Activated CD8-positive, alpha-beta T cell treated with anti-CD3 and anti-CD28 coated beads, Interleukin-2, amount 10 ng/mL, durations not matched to agents 7 days and 5 days (primary cell): ENCODE measurements around the gene RHEBL1. TPM values are rescaled to one million over a fixed set of nuclear protein-coding genes. Genes with fewer than 3 reads are reported as not detected.
A peak's percentile ranks its signal among the peaks of the same experiment; 100 is the strongest.
"Not testable (repeated sequence)": the region's sequence is repeated elsewhere in the genome, so short reads cannot be mapped to it uniquely, and the experiment has no call there.

ENCODE experiments used
- ATAC-seq: fragments of 150-1000 bp; cut with Tn5 transposase; one replicate; pipeline ENCODE4 v1.10.0; 2021; ENCODE audit warnings: moderate library complexity
- CTCF ChIA-PET: fragments of 350-600 bp; sonication (Branson Sonifier 250); formaldehyde crosslinking; loops from one replicate; lab custom pipeline; 2021; ENCODE audit warnings: antibody characterized with exemption; lab: Charles Lee
- POLR2A ChIA-PET: fragments of 350-600 bp; sonication (Branson Sonifier 250); formaldehyde crosslinking; loops from one replicate; lab custom pipeline; 2021; ENCODE audit warnings: antibody characterized with exemption; lab: Charles Lee
- DNase-seq: peaks from one replicate; pipeline ENCODE4 v3.0.0-alpha.2; 2020
- H3K27ac Mint-ChIP-seq: one replicate; pipeline ENCODE4 v1.8.0; 2021; ENCODE audit warnings: mild to moderate bottlenecking, mixed read lengths
- H3K27me3 Mint-ChIP-seq: one replicate; pipeline ENCODE4 v1.8.0; 2021; ENCODE audit warnings: low read depth, mixed read lengths
- H3K36me3 Mint-ChIP-seq: one replicate; pipeline ENCODE4 v1.8.0; 2021; ENCODE audit warnings: low read depth, mixed read lengths
- H3K4me1 Mint-ChIP-seq: one replicate; pipeline ENCODE4 v1.8.0; 2021; ENCODE audit warnings: low read depth, mixed read lengths
- H3K4me3 Mint-ChIP-seq: one replicate; pipeline ENCODE4 v1.8.0; 2021; ENCODE audit warnings: mild to moderate bottlenecking, mixed read lengths
- H3K9me3 Mint-ChIP-seq: one replicate; pipeline ENCODE4 v1.8.0; 2022; ENCODE audit warnings: mixed read lengths; ENCODE audit not compliant: insufficient read depth
- total RNA-seq, 2 experiments: library from RNA; stranded (reverse); gene quantifications; one replicate each; pipeline ENCODE4 v1.2.3, GENCODE V29; 2021

Gene RHEBL1
- total RNA-seq, 2 experiments from 2014 or later = 9.5 to 9.9 TPM

DNA sequence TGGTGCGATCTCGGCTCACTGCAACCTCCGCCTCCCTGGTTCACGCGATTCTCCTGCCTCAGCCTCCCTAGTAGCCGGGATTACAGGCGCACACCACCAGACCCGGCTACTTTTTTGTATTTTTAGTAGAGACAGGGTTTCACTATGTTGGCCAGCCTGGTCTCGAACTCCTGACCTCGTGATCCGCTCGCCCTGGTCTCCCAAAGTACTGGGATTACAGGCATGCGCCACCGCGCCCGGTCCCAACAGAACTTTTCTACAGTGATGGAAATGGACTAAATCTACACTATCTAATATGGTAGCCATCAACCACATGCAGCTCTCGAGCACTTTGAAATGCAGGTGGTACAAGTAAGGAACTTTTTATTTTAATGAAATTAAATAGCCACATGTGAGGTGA, 7.9 kb downstream of the RHEBL1 start:
- POLR2A ChIA-PET, H3K9me3 Mint-ChIP-seq, ATAC-seq, H3K27me3 Mint-ChIP-seq, DNase-seq, H3K27ac Mint-ChIP-seq: not testable (repeated sequence)
- CTCF ChIA-PET = interaction anchor here (1.3 to 7.9 kb wide), 6 partner anchors 12 to 174 kb away, joined by 3 to 242 read pairs (median 41); partner anchors contain the start of genes DHH, LMBR1L and TUBA1B
- peak overlapping the region; percentile 92 for H3K4me3 Mint-ChIP-seq
- peaks cover 34% of the 10 kb centered on the region for H3K36me3 Mint-ChIP-seq
- peaks cover 35% of the 10 kb centered on the region for H3K4me1 Mint-ChIP-seq

DNA sequence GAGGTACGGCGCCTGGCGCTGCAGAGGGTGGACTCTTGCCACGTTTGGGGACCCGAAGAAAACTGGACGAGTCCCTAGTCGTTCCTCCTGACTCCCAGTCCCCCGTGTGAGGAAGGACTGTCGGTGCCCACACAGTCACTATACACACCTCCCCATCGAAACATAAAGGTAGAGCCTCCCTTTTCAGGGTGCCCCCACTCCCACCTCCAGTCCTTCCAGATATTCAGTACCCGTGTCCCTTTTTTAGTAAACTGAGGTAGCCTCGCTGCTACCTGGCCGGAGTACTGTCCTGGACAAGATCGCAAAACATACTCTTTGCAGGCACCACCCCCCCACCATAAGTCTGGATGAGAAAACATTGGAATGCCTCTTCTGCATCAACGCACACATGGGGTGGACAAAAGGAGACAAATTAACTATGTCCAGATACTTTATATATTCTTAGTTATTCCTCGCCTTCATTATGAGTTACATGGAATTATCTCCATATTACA, 8.6 kb downstream of the RHEBL1 start:
- ATAC-seq = peak; percentile 8
- Mint-ChIP-seq H3K4me1 (peaks cover 42% of the 10 kb centered on the region), H3K4me3 (peak overlapping the region; percentile 92), H3K36me3 (peaks cover 31% of the 10 kb centered on the region), H3K27me3 (no peaks in the 10 kb centered on the region), H3K9me3 (no peaks in the 10 kb centered on the region), H3K27ac (peak overlapping the region; percentile 96)
- DNase-seq = no peak
- POLR2A ChIA-PET = interaction anchor here (0.5 to 3.6 kb wide), 5 partner anchors 33 to 883 kb away, joined by 3 to 28 read pairs (median 5); partner anchors contain the start of genes DHH, TUBA1A and TUBA1B
- CTCF ChIA-PET = interaction anchor here (1.3 to 7.9 kb wide), 2 partner anchors 27 to 36 kb away, joined by 5 to 242 read pairs; partner anchors contain the start of gene DHH

DNA sequence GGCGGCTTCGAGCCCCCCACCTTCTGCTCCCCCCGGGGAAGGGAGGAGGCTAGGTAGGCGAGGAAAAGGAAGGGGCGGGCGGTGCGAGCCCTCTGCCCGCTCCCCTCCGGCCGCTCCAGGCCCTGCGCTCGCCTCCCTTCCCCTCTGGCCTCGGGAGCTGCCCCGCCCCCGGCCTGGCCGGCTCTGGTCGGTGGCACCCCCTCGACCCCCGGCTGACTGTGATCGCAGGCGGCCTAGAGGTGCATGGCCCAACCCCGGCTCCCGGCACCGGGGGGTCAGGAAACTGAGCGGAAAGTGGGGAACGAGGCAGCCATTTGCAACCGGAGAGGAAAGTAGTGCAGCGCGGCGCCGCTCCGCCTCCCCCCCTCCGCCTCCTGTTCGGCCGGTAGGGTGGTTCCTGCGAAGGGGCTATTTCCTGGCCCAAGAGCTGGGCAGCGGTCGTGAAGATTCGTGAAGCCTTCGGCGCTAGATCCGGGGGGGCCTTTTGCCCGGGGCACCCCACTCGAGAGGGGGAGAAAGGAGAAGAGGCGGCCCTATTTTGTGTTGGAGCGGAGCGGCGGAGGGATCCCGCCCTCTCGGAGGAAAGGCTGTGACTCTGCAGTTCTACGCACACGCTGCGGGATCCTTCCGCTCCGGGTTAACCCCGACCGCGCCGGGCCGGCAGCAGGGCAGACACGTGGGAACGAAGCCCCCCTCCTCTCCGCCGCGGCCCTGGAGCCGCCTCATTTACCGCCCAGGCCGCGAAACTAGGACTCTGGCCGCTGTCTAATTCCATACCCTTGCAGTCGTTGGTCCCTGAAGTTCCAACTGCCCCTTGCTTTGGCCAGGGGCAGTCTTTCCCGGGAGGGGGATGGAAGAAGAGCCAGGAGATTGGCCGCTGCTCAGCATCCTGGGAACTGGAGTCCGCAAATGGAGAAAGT, 9.3 kb downstream of the RHEBL1 start, which contains the start of gene KMT2D:
KMT2D (minus strand) TSS at position 558 of the 920 bp plus-strand sequence. CDS start 5,470 bp downstream, outside the sequence.
- peaks cover 34% of the 10 kb centered on the region for H3K36me3 Mint-ChIP-seq
- H3K9me3 Mint-ChIP-seq = no peaks in the 10 kb centered on the region
- ChIA-PET POLR2A (interaction anchor here (0.5 to 3.6 kb wide), 6 partner anchors 9 to 884 kb away, joined by 3 to 28 read pairs (median 6); partner anchors contain the start of genes DHH, RHEBL1, TUBA1A and TUBA1B), CTCF (interaction anchor here (0.7 to 6.3 kb wide), 4 partner anchors 9 to 33 kb away, joined by 3 to 35 read pairs (median 5); partner anchors contain the start of gene RHEBL1)
- peak within 1 kb of the TSS; percentile 95 for H3K4me3 Mint-ChIP-seq
- no peaks in the 10 kb centered on the region for H3K27me3 Mint-ChIP-seq
- ATAC-seq (peak; percentile 78), DNase-seq (peak; percentile 92)
- H3K27ac Mint-ChIP-seq = peak within 1 kb of the TSS; percentile 96
- H3K4me1 Mint-ChIP-seq = peaks cover 49% of the 10 kb centered on the region

DNA sequence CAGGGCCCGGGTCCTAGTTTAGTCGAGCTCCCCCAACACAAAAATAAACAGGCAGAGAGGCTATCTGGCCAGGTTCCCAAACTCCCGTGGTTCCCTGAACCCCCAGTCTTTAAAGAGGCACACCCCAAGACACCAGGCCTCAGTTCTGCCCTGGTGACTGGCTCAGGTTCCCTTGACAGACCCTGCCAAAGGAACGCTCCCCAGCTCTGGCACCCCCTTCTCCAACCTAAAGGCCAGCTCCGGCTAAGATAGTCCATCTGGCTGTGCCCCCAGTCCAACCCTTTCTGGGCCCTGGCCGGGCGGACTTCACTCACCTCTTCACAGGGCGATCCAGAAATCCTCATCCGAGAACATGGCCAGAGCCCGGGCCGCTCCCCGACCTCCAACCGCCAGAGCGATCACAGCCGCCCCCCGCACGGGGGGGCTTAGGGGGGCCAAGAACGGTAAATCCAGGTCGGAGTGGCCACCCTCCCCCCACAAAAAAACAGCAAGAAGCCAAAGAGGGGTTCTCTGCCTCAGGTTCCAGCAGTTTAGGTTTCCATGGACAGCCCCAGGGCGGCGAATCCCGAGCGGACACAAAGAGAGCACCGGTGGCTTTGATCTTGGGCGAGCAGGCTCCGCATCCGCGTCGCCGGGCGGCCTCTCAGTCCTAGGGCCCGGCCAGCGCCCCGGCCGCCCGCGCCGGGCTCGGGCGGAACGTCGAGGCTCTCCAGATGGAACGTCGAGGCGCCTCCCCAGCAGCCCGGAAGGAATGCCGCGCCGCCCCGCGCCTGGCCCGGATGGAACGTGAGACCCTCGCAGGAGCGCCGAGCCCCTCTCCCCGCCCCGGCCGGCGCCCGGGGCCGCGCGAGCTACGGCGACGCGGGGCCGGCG, 10.2 kb downstream of the RHEBL1 start:
- H3K4me3 Mint-ChIP-seq = peak overlapping the region; percentile 95
- no peaks in the 10 kb centered on the region for H3K27me3 Mint-ChIP-seq
- no peaks in the 10 kb centered on the region for H3K9me3 Mint-ChIP-seq
- CTCF ChIA-PET = interaction anchor here (0.7 to 6.3 kb wide), 9 partner anchors 10 to 80 kb away, joined by 3 to 35 read pairs (median 5); partner anchors contain the start of gene RHEBL1
- H3K36me3 Mint-ChIP-seq = peaks cover 34% of the 10 kb centered on the region
- H3K4me1 Mint-ChIP-seq = peaks cover 58% of the 10 kb centered on the region
- ATAC-seq = peak; percentile 16
- POLR2A ChIA-PET = interaction anchor here (1.0 to 3.6 kb wide), 6 partner anchors 10 to 129 kb away, joined by 3 to 28 read pairs (median 6); partner anchors contain the start of genes DHH, RHEBL1, TUBA1A and TUBA1B
- H3K27ac Mint-ChIP-seq = peak overlapping the region; percentile 89
- DNase-seq = peak; percentile 37

DNA sequence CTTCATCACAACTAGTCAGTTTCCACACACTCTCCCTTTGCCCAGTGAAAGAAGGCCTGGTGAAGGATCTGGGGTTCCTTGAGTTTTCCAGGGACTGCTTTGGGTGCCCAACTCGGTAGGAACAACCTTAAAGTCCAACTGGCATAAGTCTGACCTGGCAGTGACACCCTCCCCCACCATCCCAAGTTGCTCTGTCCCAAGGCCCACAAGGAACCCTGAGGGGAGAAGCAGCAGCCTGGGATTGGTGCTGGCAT, 10.8 kb downstream of the RHEBL1 start:
- DNase-seq (no peak), ATAC-seq (no peak)
- no peaks in the 10 kb centered on the region for H3K27me3 Mint-ChIP-seq
- H3K27ac Mint-ChIP-seq = peak overlapping the region; percentile 89
- H3K36me3 Mint-ChIP-seq = peaks cover 37% of the 10 kb centered on the region
- POLR2A ChIA-PET = interaction anchor here (1.4 to 3.6 kb wide), 2 partner anchors 15 to 72 kb away, joined by 4 to 28 read pairs; partner anchors contain the start of gene TUBA1B
- H3K4me3 Mint-ChIP-seq = peak overlapping the region; percentile 95
- peaks cover 56% of the 10 kb centered on the region for H3K4me1 Mint-ChIP-seq
- no peaks in the 10 kb centered on the region for H3K9me3 Mint-ChIP-seq
- CTCF ChIA-PET = interaction anchor here (0.6 to 6.3 kb wide), 13 partner anchors 8 to 79 kb away, joined by 3 to 35 read pairs (median 4); partner anchors contain the start of genes RHEBL1 and TUBA1B

DNA sequence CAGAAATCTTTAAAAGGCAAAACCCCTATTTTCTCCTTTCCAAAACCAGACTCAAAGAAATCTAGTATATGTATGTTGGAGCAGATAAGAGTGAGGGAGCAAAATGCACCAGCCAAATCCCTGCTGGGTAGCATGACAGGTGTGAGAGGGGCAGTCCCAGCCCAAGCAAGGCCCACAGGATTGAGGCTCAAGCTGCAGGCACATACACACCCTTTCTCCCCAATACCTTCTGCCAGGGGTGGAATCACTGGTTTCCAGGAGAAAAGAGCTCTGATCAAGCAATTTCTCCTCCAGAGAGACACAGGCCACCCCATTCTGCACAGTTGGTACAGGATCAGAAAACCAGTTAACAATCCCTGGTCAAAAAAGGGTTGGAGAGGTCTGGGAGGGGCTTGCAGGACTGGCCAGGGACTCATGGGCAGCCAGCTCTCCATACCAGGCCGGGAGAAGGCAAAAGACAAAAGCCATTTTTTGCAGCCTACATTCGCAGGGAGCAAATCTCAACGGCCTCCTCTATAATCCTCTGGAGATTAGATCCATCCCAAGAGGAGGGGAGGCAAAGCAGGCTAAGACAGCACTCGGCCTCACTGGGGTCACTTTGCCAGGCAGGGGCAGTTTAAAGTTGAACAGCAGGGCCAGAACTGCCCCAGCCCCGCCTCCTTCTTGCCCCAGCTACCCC, 11.3 kb downstream of the RHEBL1 start:
- Mint-ChIP-seq H3K27me3 (no peaks in the 10 kb centered on the region), H3K36me3 (peaks cover 37% of the 10 kb centered on the region), H3K4me3 (peak overlapping the region; percentile 95), H3K4me1 (peaks cover 51% of the 10 kb centered on the region), H3K27ac (peak overlapping the region; percentile 89), H3K9me3 (no peaks in the 10 kb centered on the region)
- ATAC-seq = no peak
- ChIA-PET CTCF (interaction anchor here (0.6 to 6.3 kb wide), 15 partner anchors 9 to 241 kb away, joined by 3 to 35 read pairs (median 4); partner anchors contain the start of genes RHEBL1 and TUBA1B), POLR2A (interaction anchor here (1.4 to 3.6 kb wide), 2 partner anchors 15 to 73 kb away, joined by 4 to 28 read pairs; partner anchors contain the start of gene TUBA1B)
- DNase-seq = no peak

DNA sequence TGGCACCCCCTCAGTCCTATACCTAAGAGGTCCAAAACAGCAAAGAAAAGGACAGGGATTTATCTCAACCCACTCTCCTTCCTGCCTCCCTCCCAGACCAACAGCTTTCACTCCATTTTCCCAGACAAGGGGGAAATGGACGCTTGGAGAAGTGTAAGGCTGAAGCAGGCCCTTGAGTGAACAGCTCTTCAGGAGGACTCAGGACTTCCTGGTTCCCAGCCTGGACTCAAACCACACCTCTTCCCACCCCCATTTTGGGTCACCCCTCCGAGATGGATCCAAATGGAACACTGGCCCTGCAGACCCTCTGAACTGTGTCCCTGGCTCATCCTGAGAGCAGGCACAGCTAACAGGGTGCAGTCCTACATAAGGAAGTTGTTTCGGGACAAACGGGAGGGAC, 11.9 kb downstream of the RHEBL1 start:
- Mint-ChIP-seq H3K27me3 (no peaks in the 10 kb centered on the region), H3K36me3 (peaks cover 44% of the 10 kb centered on the region), H3K27ac (peak overlapping the region; percentile 89), H3K4me1 (peaks cover 51% of the 10 kb centered on the region), H3K9me3 (no peaks in the 10 kb centered on the region), H3K4me3 (peak overlapping the region; percentile 95)
- no peak for DNase-seq
- ChIA-PET CTCF (interaction anchor here (0.8 to 6.3 kb wide), 10 partner anchors 12 to 241 kb away, joined by 3 to 35 read pairs (median 4); partner anchors contain the start of gene RHEBL1), POLR2A (interaction anchor here (1.4 to 3.6 kb wide), 2 partner anchors 14 to 73 kb away, joined by 4 to 28 read pairs; partner anchors contain the start of gene TUBA1B)
- ATAC-seq = no peak

DNA sequence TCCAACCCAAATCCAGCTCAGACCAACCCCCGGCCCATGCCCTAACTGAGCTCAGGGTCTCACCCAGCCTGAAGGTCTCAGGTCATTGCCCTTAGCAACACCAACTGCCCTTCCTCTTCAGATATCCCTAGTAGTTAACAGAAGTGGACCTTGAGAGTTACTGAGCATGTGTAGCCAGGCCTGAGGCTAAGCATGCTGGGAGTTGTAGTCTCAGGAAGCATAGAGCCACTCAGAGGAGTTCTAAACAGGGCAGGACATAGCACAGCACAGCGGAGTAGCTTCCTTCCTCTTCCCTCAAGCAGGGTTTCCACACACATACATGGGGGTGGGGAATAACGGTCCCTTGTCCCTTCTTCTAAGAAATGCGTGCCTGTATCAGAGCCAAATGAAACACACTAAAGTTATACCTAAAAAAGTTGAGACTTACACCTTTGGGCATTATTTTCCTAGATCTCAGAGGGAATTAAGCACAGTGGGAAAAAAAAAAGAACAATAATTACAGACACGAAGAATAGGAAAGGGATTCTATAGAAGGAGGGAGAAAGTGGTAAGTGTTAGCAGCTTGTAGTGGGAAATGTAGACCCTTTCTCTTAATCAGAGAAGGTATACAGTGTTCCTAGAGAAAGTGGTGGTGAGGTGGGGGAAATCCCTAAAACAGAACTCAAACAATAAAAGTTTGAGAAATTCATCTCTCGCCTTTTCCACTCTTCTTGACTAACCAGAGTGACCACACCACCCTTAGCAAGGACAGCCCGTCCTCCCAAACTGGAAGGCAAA, 13.6 kb downstream of the RHEBL1 start:
- POLR2A ChIA-PET = interaction anchor here (0.6 to 2.6 kb wide), 5 partner anchors 14 to 133 kb away, joined by 3 to 18 read pairs (median 4); partner anchors contain the start of genes RHEBL1, TUBA1A and TUBA1B
- ATAC-seq = peak; percentile 70
- Mint-ChIP-seq H3K4me3 (peak overlapping the region; percentile 95), H3K36me3 (peaks cover 59% of the 10 kb centered on the region), H3K27ac (peak overlapping the region; percentile 36), H3K4me1 (peaks cover 43% of the 10 kb centered on the region), H3K27me3 (no peaks in the 10 kb centered on the region), H3K9me3 (no peaks in the 10 kb centered on the region)
- peak; percentile 72 for DNase-seq
- CTCF ChIA-PET = interaction anchor here (0.8 to 6.3 kb wide), 9 partner anchors 8 to 74 kb away, joined by 3 to 35 read pairs (median 4); partner anchors contain the start of genes DHH and RHEBL1

DNA sequence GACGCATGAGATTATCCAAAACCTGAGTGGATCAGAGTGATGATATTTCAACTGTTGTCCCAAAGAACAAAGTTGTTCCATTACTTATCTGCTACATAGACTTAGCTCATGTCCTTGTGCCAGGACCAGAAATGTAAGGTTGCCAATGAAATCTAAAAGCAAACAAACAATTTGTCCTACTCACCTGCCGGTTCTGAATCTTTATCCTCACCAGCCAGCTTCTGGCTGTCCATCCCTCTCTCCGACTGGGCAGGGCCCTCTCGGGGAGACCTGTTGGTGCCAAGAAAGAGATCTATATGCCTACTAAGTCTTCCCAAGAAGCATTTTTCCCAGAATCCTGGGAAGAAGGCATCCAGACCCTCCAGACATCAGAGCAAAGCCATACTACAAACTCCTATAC, 14.7 kb downstream of the RHEBL1 start:
- no peak for DNase-seq
- no peak for ATAC-seq
- H3K27ac Mint-ChIP-seq = peak overlapping the region; percentile 4
- ChIA-PET POLR2A (interaction anchor here (0.8 to 2.6 kb wide), 4 partner anchors 15 to 134 kb away, joined by 3 to 18 read pairs (median 3); partner anchors contain the start of genes RHEBL1, TUBA1A and TUBA1B), CTCF (interaction anchor here (1.0 to 6.3 kb wide), 7 partner anchors 9 to 75 kb away, joined by 3 to 35 read pairs (median 5); partner anchors contain the start of genes DHH and RHEBL1)
- H3K36me3 Mint-ChIP-seq = peaks cover 66% of the 10 kb centered on the region
- H3K27me3 Mint-ChIP-seq = no peaks in the 10 kb centered on the region
- no peaks in the 10 kb centered on the region for H3K9me3 Mint-ChIP-seq
- no peak overlapping the region for H3K4me3 Mint-ChIP-seq
- peaks cover 41% of the 10 kb centered on the region for H3K4me1 Mint-ChIP-seq
